ENCODE data around the gene RSPH3. TPM values are rescaled to one million over a fixed set of nuclear protein-coding genes. Genes with fewer than 3 reads are reported as not detected.
"Not testable (repeated sequence)": the region's sequence is repeated elsewhere in the genome, so short reads cannot be mapped to it uniquely, and the experiment has no call there.

RSPH3 gene
- total RNA-seq, 1 experiment from 2014 or later: 3.1 TPM

- H4K20me1 ChIP-seq (ENCODE audit: low read length): no peaks in the 10 kb centered on the region
- H3K4me3 ChIP-seq (ENCODE audit: low read length): no peak overlapping the region
- no peak overlapping the region for H2AFZ ChIP-seq (ENCODE audit: low read length)
- H3K36me3 ChIP-seq (ENCODE audit: low read depth, low read length): no peaks in the 10 kb centered on the region
- H3K4me1 ChIP-seq (ENCODE audit: insufficient read depth, low read length): no peaks in the 10 kb centered on the region
- DNase-seq: no peak
- TF ChIP-seq CTCF (conservative IDR thresholded peaks at IDR 0.05; ENCODE audit: low read depth, low read length) (no peak), EZH2 (IDR thresholded peaks at IDR 0.05; ENCODE audit: low read length, unreplicated experiment) (no peak), EZH2phosphoT487 (IDR thresholded peaks at IDR 0.05; ENCODE audit: borderline replicate concordance, low read length) (no peak)
- no peak overlapping the region for H3K9ac ChIP-seq (ENCODE audit: low read length)
- H3K9me2 ChIP-seq (replicated peaks; ENCODE audit: low read length): no peaks in the 10 kb centered on the region
- H3K27me3 ChIP-seq (ENCODE audit: low read length): no peaks in the 10 kb centered on the region
- no peaks in the 10 kb centered on the region for H3K79me2 ChIP-seq (ENCODE audit: low read length)
- intact Hi-C loops (cut with micrococcal nuclease): no loop called here
- H3K27ac ChIP-seq (ENCODE audit: low read length): no peak overlapping the region
- CTCF ChIA-PET: no interaction called here
- no peaks in the 10 kb centered on the region for H3K9me3 ChIP-seq (ENCODE audit: low read length)
- H3F3A ChIP-seq (ENCODE audit: low read length, unreplicated experiment): no peaks in the 10 kb centered on the region
- POLR2A ChIA-PET (ENCODE audit: unreplicated experiment): no interaction called here
- H3K4me2 ChIP-seq (ENCODE audit: low read length): no peak overlapping the region
- ATAC-seq: no peak
- no TSS peak for BruUV-seq (replicated peaks)
Measured at GRCh38 chr6:158954753-158955152, 45.2 kb downstream of the RSPH3 start.

- H3K27ac ChIP-seq (ENCODE audit: low read length); H3F3A ChIP-seq (ENCODE audit: low read length, unreplicated experiment); intact Hi-C loops (cut with micrococcal nuclease); H3K9me2 ChIP-seq (replicated peaks; ENCODE audit: low read length); H3K4me2 ChIP-seq (ENCODE audit: low read length); H3K27me3 ChIP-seq (ENCODE audit: low read length); BruUV-seq (replicated peaks); H4K20me1 ChIP-seq (ENCODE audit: low read length); DNase-seq; POLR2A ChIA-PET (ENCODE audit: unreplicated experiment); H3K9me3 ChIP-seq (ENCODE audit: low read length); H3K4me3 ChIP-seq (ENCODE audit: low read length); H3K79me2 ChIP-seq (ENCODE audit: low read length); H3K4me1 ChIP-seq (ENCODE audit: insufficient read depth, low read length); H2AFZ ChIP-seq (ENCODE audit: low read length); ATAC-seq; CTCF ChIA-PET; H3K9ac ChIP-seq (ENCODE audit: low read length); H3K36me3 ChIP-seq (ENCODE audit: low read depth, low read length): not testable (repeated sequence)
Measured at GRCh38 chr6:158952011-158952410, 48.0 kb downstream of the RSPH3 start.

GRCh38 chr6:158951565-158951964, 48.4 kb downstream of the RSPH3 start:
- BruUV-seq (replicated peaks); POLR2A ChIA-PET (ENCODE audit: unreplicated experiment): not testable (repeated sequence)

GRCh38 chr6:158947284-158947683, 52.7 kb downstream of the RSPH3 start:
- DNase-seq (no peak), ATAC-seq (no peak)
- H4K20me1 ChIP-seq (ENCODE audit: low read length): no peaks in the 10 kb centered on the region
- H3K27me3 ChIP-seq (ENCODE audit: low read length): no peaks in the 10 kb centered on the region
- POLR2A ChIA-PET (ENCODE audit: unreplicated experiment): no interaction called here
- H2AFZ ChIP-seq (ENCODE audit: low read length): no peak overlapping the region
- intact Hi-C loops (cut with micrococcal nuclease): no loop called here
- H3K9me3 ChIP-seq (ENCODE audit: low read length): no peaks in the 10 kb centered on the region
- H3K4me2 ChIP-seq (ENCODE audit: low read length): no peak overlapping the region
- no peaks in the 10 kb centered on the region for H3K9me2 ChIP-seq (replicated peaks; ENCODE audit: low read length)
- H3K9ac ChIP-seq (ENCODE audit: low read length): no peak overlapping the region
- H3F3A ChIP-seq (ENCODE audit: low read length, unreplicated experiment): no peaks in the 10 kb centered on the region
- H3K79me2 ChIP-seq (ENCODE audit: low read length): no peaks in the 10 kb centered on the region
- H3K36me3 ChIP-seq (ENCODE audit: low read depth, low read length): no peaks in the 10 kb centered on the region
- H3K4me1 ChIP-seq (ENCODE audit: insufficient read depth, low read length): no peaks in the 10 kb centered on the region
- H3K4me3 ChIP-seq (ENCODE audit: low read length): no peak overlapping the region
- no peak overlapping the region for H3K27ac ChIP-seq (ENCODE audit: low read length)
- no TSS peak for BruUV-seq (replicated peaks)
- TF ChIP-seq CTCF (conservative IDR thresholded peaks at IDR 0.05; ENCODE audit: low read depth, low read length) (no peak), EZH2phosphoT487 (IDR thresholded peaks at IDR 0.05; ENCODE audit: borderline replicate concordance, low read length) (no peak), EZH2 (IDR thresholded peaks at IDR 0.05; ENCODE audit: low read length, unreplicated experiment) (no peak)
- CTCF ChIA-PET: no interaction called here

More at GRCh38 chr6:158951565-158951964, 48.4 kb downstream of the RSPH3 start:
- H3K36me3 ChIP-seq (ENCODE audit: low read depth, low read length); H3K27ac ChIP-seq (ENCODE audit: low read length); ATAC-seq; H3K4me1 ChIP-seq (ENCODE audit: insufficient read depth, low read length); CTCF ChIA-PET; H3K4me2 ChIP-seq (ENCODE audit: low read length); H3K4me3 ChIP-seq (ENCODE audit: low read length); DNase-seq; H4K20me1 ChIP-seq (ENCODE audit: low read length); intact Hi-C loops (cut with micrococcal nuclease); H3K79me2 ChIP-seq (ENCODE audit: low read length); H3K27me3 ChIP-seq (ENCODE audit: low read length); H3K9me3 ChIP-seq (ENCODE audit: low read length); H3K9ac ChIP-seq (ENCODE audit: low read length); H2AFZ ChIP-seq (ENCODE audit: low read length); H3K9me2 ChIP-seq (replicated peaks; ENCODE audit: low read length); H3F3A ChIP-seq (ENCODE audit: low read length, unreplicated experiment): not testable (repeated sequence)

Measured in PC-3 (cell line).